ENCODE results near the gene FIGNL1.

GRCh38 chr7:50397320-50397970 is 52.7 kb downstream of the FIGNL1 start:
- TF ChIP-seq KDM1A (IDR thresholded peaks at IDR 0.05; ENCODE audit: low read depth) (no peak), CTCF (IDR thresholded peaks at IDR 0.05) (no peak), MAFK (IDR thresholded peaks at IDR 0.05; ENCODE audit: partially characterized antibody) (no peak), CBX8 (IDR thresholded peaks at IDR 0.05) (no peak)
